GM19193 (cell line): ENCODE data around the gene ZNF138.

Source experiments
- POLR2A ChIP-seq: IDR thresholded peaks from 4 replicates; pipeline ENCODE4 v1.6.1; 2011; ENCODE audit not compliant: insufficient read depth, insufficient read length; ENCODE audit errors: extremely low read depth

Gene ZNF138

GRCh38 chr7:64880322-64881297 is 86.4 kb downstream of the ZNF138 start:
- no peak for TF ChIP-seq POLR2A

DNA sequence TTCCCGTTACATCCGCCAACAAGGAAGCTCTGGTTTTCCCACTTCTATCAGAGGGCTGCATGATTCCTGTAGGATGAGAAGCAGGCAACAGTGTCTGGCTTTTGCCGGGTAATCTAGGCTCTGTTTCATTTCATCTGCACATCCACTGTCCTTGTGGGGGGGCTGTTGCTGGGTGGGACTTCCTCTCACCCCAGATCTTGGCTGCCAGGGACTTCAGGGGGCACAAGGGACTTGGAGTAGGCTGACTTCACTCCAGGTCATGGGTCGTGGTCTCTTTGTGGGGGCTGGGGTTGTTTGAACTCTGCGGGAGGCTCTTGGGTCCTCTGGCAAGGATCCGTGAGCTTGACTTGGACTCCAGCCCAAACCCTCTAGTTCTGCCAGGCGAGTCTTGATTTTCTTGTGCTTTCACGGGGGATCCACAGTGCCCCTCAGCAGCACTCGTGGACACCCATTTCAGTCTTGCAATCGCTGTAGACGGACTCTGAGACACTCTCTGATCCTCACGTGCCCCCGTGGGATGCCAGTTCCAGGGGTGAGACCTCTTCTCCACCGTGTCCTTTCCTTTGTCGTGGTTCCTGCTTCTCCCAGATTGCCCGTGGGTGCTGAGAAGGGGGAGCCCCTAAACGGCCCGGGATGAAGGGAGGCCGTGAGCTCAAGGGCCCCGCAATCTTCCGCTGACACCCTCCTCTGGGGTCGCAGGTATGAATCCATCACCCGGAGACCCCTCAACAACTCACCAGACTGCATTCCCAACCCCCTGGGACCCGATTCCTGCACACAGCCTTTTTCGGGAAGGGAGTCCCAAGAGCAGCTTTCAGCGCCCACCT is 87.4 kb downstream of the ZNF138 start:
- TF ChIP-seq POLR2A, result no peak

- TF ChIP-seq POLR2A, result no peak
Observed at GRCh38 chr7:64882341-64883112, 88.3 kb downstream of the ZNF138 start.
